GM19025 (cell line): Measurements from ENCODE around the gene GRWD1.

ENCODE experiments used
- ATAC-seq: cut with Tn5 transposase; IDR thresholded peaks from one replicate; pipeline ENCODE4 v1.9.1; 2021; ENCODE audit warnings: mild to moderate bottlenecking, low read depth, moderate library complexity; ENCODE audit not compliant: unreplicated experiment

GRWD1 gene

GRCh38 chr19:48445606-48446481, at the start of gene GRWD1:
Gene GRWD1 (plus strand): TSS chr19:48445983. CDS start chr19:48446006, 23 bp downstream.
- peak; percentile 75 for ATAC-seq

GRCh38 chr19:48396016-48396823, 49.6 kb upstream of the GRWD1 start:
- no peak for ATAC-seq

GRCh38 chr19:48396824-48397176, 49.0 kb upstream of the GRWD1 start:
- ATAC-seq, result no peak

GRCh38 chr19:48397263-48398101, 48.3 kb upstream of the GRWD1 start:
- ATAC-seq, result no peak

- ATAC-seq, result no peak
Measured at GRCh38 chr19:48398102-48398374, 47.7 kb upstream of the GRWD1 start.

- peak; percentile 48 for ATAC-seq
Measured at GRCh38 chr19:48398375-48399235, 47.2 kb upstream of the GRWD1 start.

GRCh38 chr19:48400018-48400742, 45.6 kb upstream of the GRWD1 start:
- no peak for ATAC-seq

- no peak for ATAC-seq
Measured at GRCh38 chr19:48401287-48401686, 44.5 kb upstream of the GRWD1 start.

- no peak for ATAC-seq
Measured at GRCh38 chr19:48403606-48404005, 42.2 kb upstream of the GRWD1 start.

GRCh38 chr19:48405010-48405659, 40.6 kb upstream of the GRWD1 start:
- ATAC-seq, result no peak

GRCh38 chr19:48405850-48406249, 39.9 kb upstream of the GRWD1 start:
- ATAC-seq, result no peak

- ATAC-seq, result no peak
Measured at GRCh38 chr19:48413879-48414587, 31.8 kb upstream of the GRWD1 start.

- ATAC-seq, result no peak
Measured at GRCh38 chr19:48415395-48415794, 30.4 kb upstream of the GRWD1 start.

- no peak for ATAC-seq
Measured at GRCh38 chr19:48415806-48416221, 30.0 kb upstream of the GRWD1 start.

- no peak for ATAC-seq
Measured at GRCh38 chr19:48417421-48417820, 28.4 kb upstream of the GRWD1 start.

GRCh38 chr19:48418317-48419064, 27.3 kb upstream of the GRWD1 start:
- ATAC-seq, result no peak

- ATAC-seq, result no peak
Measured at GRCh38 chr19:48419158-48419920, 26.4 kb upstream of the GRWD1 start.
